C4-2B (cell line): ENCODE data around the gene MIPEP.

Experiments used
- ZFX ChIP-seq: fragments of 450-650 bp; IDR thresholded peaks from 2 replicates; pipeline ENCODE4 v1.6.1; 2017
- TF ChIP-seq, protein P1 (sequence below): fragments of 450-650 bp; conservative IDR thresholded peaks from 2 replicates; pipeline ENCODE4 v1.5.1; 2017; ENCODE audit warnings: mild to moderate bottlenecking

DNA sequence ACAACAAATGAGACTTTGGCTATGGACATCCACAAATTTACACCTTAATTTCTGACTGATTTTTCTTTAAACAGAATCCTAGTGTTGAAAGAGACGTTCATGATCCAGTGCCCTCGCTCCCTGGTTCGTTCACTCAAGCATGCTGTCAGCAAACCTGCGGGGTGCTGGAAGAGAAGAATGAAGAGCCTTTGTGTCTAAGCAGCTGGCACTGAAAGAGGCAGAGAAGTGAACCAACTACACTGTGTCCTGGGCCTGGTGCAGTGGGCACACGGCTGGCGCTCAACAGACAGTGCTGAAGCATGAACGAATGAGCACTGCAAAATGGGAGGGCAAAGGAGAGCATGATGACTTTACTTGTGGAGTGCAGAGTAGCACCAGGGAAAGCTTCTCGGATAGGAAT is 46.8 kb downstream of the MIPEP start:
- TF ChIP-seq, protein P1, sequence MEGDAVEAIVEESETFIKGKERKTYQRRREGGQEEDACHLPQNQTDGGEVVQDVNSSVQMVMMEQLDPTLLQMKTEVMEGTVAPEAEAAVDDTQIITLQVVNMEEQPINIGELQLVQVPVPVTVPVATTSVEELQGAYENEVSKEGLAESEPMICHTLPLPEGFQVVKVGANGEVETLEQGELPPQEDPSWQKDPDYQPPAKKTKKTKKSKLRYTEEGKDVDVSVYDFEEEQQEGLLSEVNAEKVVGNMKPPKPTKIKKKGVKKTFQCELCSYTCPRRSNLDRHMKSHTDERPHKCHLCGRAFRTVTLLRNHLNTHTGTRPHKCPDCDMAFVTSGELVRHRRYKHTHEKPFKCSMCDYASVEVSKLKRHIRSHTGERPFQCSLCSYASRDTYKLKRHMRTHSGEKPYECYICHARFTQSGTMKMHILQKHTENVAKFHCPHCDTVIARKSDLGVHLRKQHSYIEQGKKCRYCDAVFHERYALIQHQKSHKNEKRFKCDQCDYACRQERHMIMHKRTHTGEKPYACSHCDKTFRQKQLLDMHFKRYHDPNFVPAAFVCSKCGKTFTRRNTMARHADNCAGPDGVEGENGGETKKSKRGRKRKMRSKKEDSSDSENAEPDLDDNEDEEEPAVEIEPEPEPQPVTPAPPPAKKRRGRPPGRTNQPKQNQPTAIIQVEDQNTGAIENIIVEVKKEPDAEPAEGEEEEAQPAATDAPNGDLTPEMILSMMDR = no peak
- TF ChIP-seq ZFX = no peak
